ENCODE data around the gene NFASC. TPM values are rescaled to one million over a fixed set of nuclear protein-coding genes. Genes with fewer than 3 reads are reported as not detected.

NFASC gene
- total RNA-seq, 1 experiment from 2014 or later, result 72.0 TPM

- peaks cover 12% of the 10 kb centered on the region for H3K36me3 ChIP-seq
- DNase-seq, result no peak
Observed at GRCh38 chr1:204841798-204842197, 28.9 kb upstream of the NFASC start.

GRCh38 chr1:204842369-204842768 is 28.3 kb upstream of the NFASC start:
- Histone ChIP-seq H3K4me3 (no peak overlapping the region), H3K9me3 (replicated peaks) (no peaks in the 10 kb centered on the region), H3K27ac (no peak overlapping the region), H3K36me3 (peaks cover 12% of the 10 kb centered on the region), H3K27me3 (no peaks in the 10 kb centered on the region), H3K4me1 (peaks cover 17% of the 10 kb centered on the region)
- no peak for DNase-seq

More at GRCh38 chr1:204841798-204842197, 28.9 kb upstream of the NFASC start:
- Histone ChIP-seq H3K27me3 (no peaks in the 10 kb centered on the region), H3K4me3 (no peak overlapping the region), H3K27ac (no peak overlapping the region), H3K9me3 (replicated peaks) (no peaks in the 10 kb centered on the region), H3K4me1 (peaks cover 17% of the 10 kb centered on the region)

GRCh38 chr1:204842892-204843291 is 27.8 kb upstream of the NFASC start:
- peak; percentile 44 to 59 for DNase-seq
- no peaks in the 10 kb centered on the region for H3K9me3 ChIP-seq (replicated peaks)
- peaks cover 17% of the 10 kb centered on the region for H3K4me1 ChIP-seq
- H3K36me3 ChIP-seq, result peaks cover 12% of the 10 kb centered on the region
- H3K4me3 ChIP-seq, result no peak overlapping the region
- 0 out of 2 replicates have a peak overlapping the region, but pooled peaks have one; percentile 7 for H3K27ac ChIP-seq
- H3K27me3 ChIP-seq, result no peaks in the 10 kb centered on the region

- Histone ChIP-seq H3K27ac (no peak overlapping the region), H3K36me3 (peaks cover 5% of the 10 kb centered on the region; the same call in 1 of the 2 replicates), H3K9me3 (replicated peaks) (no peaks in the 10 kb centered on the region), H3K27me3 (no peaks in the 10 kb centered on the region), H3K4me1 (peaks cover 18% of the 10 kb centered on the region), H3K4me3 (no peak overlapping the region)
- DNase-seq, result no peak
Observed at GRCh38 chr1:204846546-204846945, 24.1 kb upstream of the NFASC start.

GRCh38 chr1:204848579-204848978 is 22.1 kb upstream of the NFASC start:
- H3K4me1 ChIP-seq, result peaks cover 27% of the 10 kb centered on the region

GRCh38 chr1:204852854-204853253 is 17.8 kb upstream of the NFASC start:
- Histone ChIP-seq H3K4me1 (peaks cover 32% of the 10 kb centered on the region), H3K27me3 (no peaks in the 10 kb centered on the region), H3K4me3 (no peak overlapping the region), H3K27ac (peak overlapping the region; percentile 54), H3K9me3 (replicated peaks) (no peaks in the 10 kb centered on the region), H3K36me3 (peaks cover 5% of the 10 kb centered on the region; the same call in 1 of the 2 replicates)
- DNase-seq, result peak in 1 of 2 experiments; percentile 60

More at GRCh38 chr1:204848579-204848978, 22.1 kb upstream of the NFASC start:
- no peaks in the 10 kb centered on the region for H3K9me3 ChIP-seq (replicated peaks)
- DNase-seq, result no peak
- H3K4me3 ChIP-seq, result no peak overlapping the region
- H3K27ac ChIP-seq, result no peak overlapping the region
- H3K27me3 ChIP-seq, result no peaks in the 10 kb centered on the region
- H3K36me3 ChIP-seq, result peaks cover 5% of the 10 kb centered on the region; the same call in 1 of the 2 replicates

- Histone ChIP-seq H3K27ac (peak overlapping the region; percentile 54), H3K9me3 (replicated peaks) (no peaks in the 10 kb centered on the region), H3K4me3 (no peak overlapping the region), H3K27me3 (no peaks in the 10 kb centered on the region), H3K36me3 (peaks cover 5% of the 10 kb centered on the region; the same call in 1 of the 2 replicates), H3K4me1 (peaks cover 38% of the 10 kb centered on the region)
- peak; percentile 92 to 98 for DNase-seq
Observed at GRCh38 chr1:204853436-204853835, 17.2 kb upstream of the NFASC start.

GRCh38 chr1:204854286-204854685 is 16.4 kb upstream of the NFASC start:
- H3K36me3 ChIP-seq, result peaks cover 5% of the 10 kb centered on the region; the same call in 1 of the 2 replicates
- no peak overlapping the region for H3K4me3 ChIP-seq

GRCh38 chr1:204858363-204858821 is 12.3 kb upstream of the NFASC start:
- no peaks in the 10 kb centered on the region for H3K27me3 ChIP-seq
- H3K9me3 ChIP-seq (replicated peaks), result no peaks in the 10 kb centered on the region
- peaks cover 27% of the 10 kb centered on the region for H3K4me1 ChIP-seq
- peak; percentile 58 to 78 for DNase-seq
- 0 out of 2 replicates have a peak, but pooled peaks cover 3% of the 10 kb centered on the region for H3K36me3 ChIP-seq
- H3K27ac ChIP-seq, result no peak overlapping the region
- H3K4me3 ChIP-seq, result no peak overlapping the region

More at GRCh38 chr1:204854286-204854685, 16.4 kb upstream of the NFASC start:
- H3K27me3 ChIP-seq, result no peaks in the 10 kb centered on the region
- DNase-seq, result no peak
- H3K27ac ChIP-seq, result no peak overlapping the region
- peaks cover 41% of the 10 kb centered on the region for H3K4me1 ChIP-seq
- H3K9me3 ChIP-seq (replicated peaks), result no peaks in the 10 kb centered on the region

- Histone ChIP-seq H3K36me3 (0 out of 2 replicates have a peak, but pooled peaks cover 5% of the 10 kb centered on the region), H3K27me3 (no peaks in the 10 kb centered on the region), H3K4me3 (no peak overlapping the region), H3K27ac (no peak overlapping the region), H3K9me3 (replicated peaks) (no peaks in the 10 kb centered on the region), H3K4me1 (peaks cover 15% of the 10 kb centered on the region)
- peak in 1 of 2 experiments; percentile 36 for DNase-seq
Observed at GRCh38 chr1:204859861-204860267, 10.8 kb upstream of the NFASC start.

- 0 out of 2 replicates have a peak, but pooled peaks cover 5% of the 10 kb centered on the region for H3K36me3 ChIP-seq
- no peak overlapping the region for H3K27ac ChIP-seq
- no peaks in the 10 kb centered on the region for H3K9me3 ChIP-seq (replicated peaks)
- H3K4me1 ChIP-seq, result peaks cover 31% of the 10 kb centered on the region
- no peak overlapping the region for H3K4me3 ChIP-seq
- H3K27me3 ChIP-seq, result no peaks in the 10 kb centered on the region
- no peak for DNase-seq
Observed at GRCh38 chr1:204863024-204863423, 7.6 kb upstream of the NFASC start.

- Histone ChIP-seq H3K9me3 (replicated peaks) (no peaks in the 10 kb centered on the region), H3K4me3 (no peak overlapping the region), H3K36me3 (0 out of 2 replicates have a peak, but pooled peaks cover 5% of the 10 kb centered on the region), H3K4me1 (peaks cover 31% of the 10 kb centered on the region), H3K27ac (no peak overlapping the region), H3K27me3 (no peaks in the 10 kb centered on the region)
- DNase-seq, result no peak
Observed at GRCh38 chr1:204863730-204864129, 6.9 kb upstream of the NFASC start.

- Histone ChIP-seq H3K36me3 (peaks cover 7% of the 10 kb centered on the region; the same call in 1 of the 2 replicates), H3K9me3 (replicated peaks) (no peaks in the 10 kb centered on the region), H3K27ac (no peak overlapping the region), H3K27me3 (no peaks in the 10 kb centered on the region), H3K4me1 (peaks cover 43% of the 10 kb centered on the region), H3K4me3 (no peak overlapping the region)
- no peak for DNase-seq
Observed at GRCh38 chr1:204866051-204866596, 4.5 kb upstream of the NFASC start.

- Histone ChIP-seq H3K36me3 (peaks cover 5% of the 10 kb centered on the region; the same call in 1 of the 2 replicates), H3K27me3 (no peaks in the 10 kb centered on the region), H3K4me1 (peaks cover 53% of the 10 kb centered on the region), H3K27ac (peak overlapping the region; percentile 70), H3K9me3 (replicated peaks) (no peaks in the 10 kb centered on the region), H3K4me3 (no peak overlapping the region)
- no peak for DNase-seq
Observed at GRCh38 chr1:204867203-204867602, 3.5 kb upstream of the NFASC start.

GRCh38 chr1:204867666-204868339 is 2.9 kb upstream of the NFASC start:
- Histone ChIP-seq H3K4me1 (peaks cover 59% of the 10 kb centered on the region), H3K36me3 (peaks cover 5% of the 10 kb centered on the region; the same call in 1 of the 2 replicates), H3K4me3 (no peak overlapping the region), H3K27me3 (no peaks in the 10 kb centered on the region), H3K27ac (peak overlapping the region; percentile 70), H3K9me3 (replicated peaks) (no peaks in the 10 kb centered on the region)
- no peak for DNase-seq

Measured in SJCRH30 (cell line).